ENCODE data around the gene GPR31.
"Not testable (repeated sequence)": the region's sequence is repeated elsewhere in the genome, so short reads cannot be mapped to it uniquely, and the experiment has no call there.

GPR31 gene, protein sequence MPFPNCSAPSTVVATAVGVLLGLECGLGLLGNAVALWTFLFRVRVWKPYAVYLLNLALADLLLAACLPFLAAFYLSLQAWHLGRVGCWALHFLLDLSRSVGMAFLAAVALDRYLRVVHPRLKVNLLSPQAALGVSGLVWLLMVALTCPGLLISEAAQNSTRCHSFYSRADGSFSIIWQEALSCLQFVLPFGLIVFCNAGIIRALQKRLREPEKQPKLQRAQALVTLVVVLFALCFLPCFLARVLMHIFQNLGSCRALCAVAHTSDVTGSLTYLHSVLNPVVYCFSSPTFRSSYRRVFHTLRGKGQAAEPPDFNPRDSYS

DNA sequence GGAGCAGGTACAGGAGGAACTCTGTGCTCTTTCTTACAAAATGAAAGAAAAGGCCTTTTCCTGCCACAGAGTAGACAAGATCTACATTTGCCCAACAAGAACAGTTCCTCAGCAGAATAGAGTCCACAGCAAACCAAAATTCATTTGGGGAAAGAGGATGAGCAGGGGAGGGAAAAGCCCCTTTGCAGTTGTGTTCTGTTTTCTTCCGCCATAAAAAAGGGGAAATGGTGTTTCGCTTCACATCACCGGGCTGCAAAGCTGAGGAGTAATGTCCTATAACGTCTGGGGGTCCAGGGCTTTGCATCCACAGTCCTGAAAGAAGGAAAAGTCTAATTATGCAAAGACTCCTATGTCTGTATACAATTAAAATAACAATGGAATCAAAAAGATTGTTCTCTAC is at the start of gene GPR31:
Gene GPR31, minus strand, starts transcription at position 118 of the 400 bp plus-strand sequence. CDS start 149 bp downstream, outside the sequence.
- Histone ChIP-seq H3K27ac (ENCODE audit: extremely low read depth, low read depth, low read length) (no peak within 1 kb of the TSS), H3K4me1 (ENCODE audit: control insufficient read depth, insufficient read depth, low read length) (no peaks in the 10 kb centered on the region), H3K4me3 (ENCODE audit: low read depth, low read length) (no peak within 1 kb of the TSS), H3K9me3 (ENCODE audit: control insufficient read depth, insufficient read depth, low read depth, low read length) (no peaks in the 10 kb centered on the region), H3K36me3 (ENCODE audit: control insufficient read depth in 2 of 2, insufficient read depth in 1 of 2, low read length in 2 of 2) (no peaks in the 10 kb centered on the region)
- ChIA-PET POLR2A (no interaction called here), CTCF (no interaction called here)
- TF ChIP-seq WT1 (tag by site-specific recombination; IDR thresholded peaks at IDR 0.05) (no peak), YY2 (tag by site-specific recombination; IDR thresholded peaks at IDR 0.05) (no peak), ZBTB20 (tag by site-specific recombination; IDR thresholded peaks at IDR 0.05) (no peak), ZNF768 (tag by site-specific recombination; IDR thresholded peaks at IDR 0.05) (no peak), IKZF3 (tag by site-specific recombination; IDR thresholded peaks at IDR 0.05) (no peak), ZNF140 (tag by site-specific recombination; IDR thresholded peaks at IDR 0.05) (no peak), ZNF2 (tag by site-specific recombination; IDR thresholded peaks at IDR 0.05) (no peak), ZBTB49 (tag by site-specific recombination; IDR thresholded peaks at IDR 0.05; ENCODE audit: low read depth) (no peak), ZFP41 (tag by site-specific recombination; IDR thresholded peaks at IDR 0.05; ENCODE audit: borderline replicate concordance) (no peak), PATZ1 (tag by site-specific recombination; IDR thresholded peaks at IDR 0.05) (no peak), ZNF596 (tag by site-specific recombination; IDR thresholded peaks at IDR 0.05) (no peak)
- TF ChIP-seq, protein P1, sequence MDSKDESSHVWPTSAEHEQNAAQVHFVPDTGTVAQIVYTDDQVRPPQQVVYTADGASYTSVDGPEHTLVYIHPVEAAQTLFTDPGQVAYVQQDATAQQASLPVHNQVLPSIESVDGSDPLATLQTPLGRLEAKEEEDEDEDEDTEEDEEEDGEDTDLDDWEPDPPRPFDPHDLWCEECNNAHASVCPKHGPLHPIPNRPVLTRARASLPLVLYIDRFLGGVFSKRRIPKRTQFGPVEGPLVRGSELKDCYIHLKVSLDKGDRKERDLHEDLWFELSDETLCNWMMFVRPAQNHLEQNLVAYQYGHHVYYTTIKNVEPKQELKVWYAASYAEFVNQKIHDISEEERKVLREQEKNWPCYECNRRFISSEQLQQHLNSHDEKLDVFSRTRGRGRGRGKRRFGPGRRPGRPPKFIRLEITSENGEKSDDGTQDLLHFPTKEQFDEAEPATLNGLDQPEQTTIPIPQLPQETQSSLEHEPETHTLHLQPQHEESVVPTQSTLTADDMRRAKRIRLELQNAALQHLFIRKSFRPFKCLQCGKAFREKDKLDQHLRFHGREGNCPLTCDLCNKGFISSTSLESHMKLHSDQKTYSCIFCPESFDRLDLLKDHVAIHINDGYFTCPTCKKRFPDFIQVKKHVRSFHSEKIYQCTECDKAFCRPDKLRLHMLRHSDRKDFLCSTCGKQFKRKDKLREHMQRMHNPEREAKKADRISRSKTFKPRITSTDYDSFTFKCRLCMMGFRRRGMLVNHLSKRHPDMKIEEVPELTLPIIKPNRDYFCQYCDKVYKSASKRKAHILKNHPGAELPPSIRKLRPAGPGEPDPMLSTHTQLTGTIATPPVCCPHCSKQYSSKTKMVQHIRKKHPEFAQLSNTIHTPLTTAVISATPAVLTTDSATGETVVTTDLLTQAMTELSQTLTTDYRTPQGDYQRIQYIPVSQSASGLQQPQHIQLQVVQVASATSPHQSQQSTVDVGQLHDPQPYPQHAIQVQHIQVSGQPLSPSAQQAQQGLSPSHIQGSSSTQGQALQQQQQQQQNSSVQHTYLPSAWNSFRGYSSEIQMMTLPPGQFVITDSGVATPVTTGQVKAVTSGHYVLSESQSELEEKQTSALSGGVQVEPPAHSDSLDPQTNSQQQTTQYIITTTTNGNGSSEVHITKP (tag by site-specific recombination; IDR thresholded peaks at IDR 0.05): no peak

GRCh38 chr6:167207527-167207926 is 49.7 kb upstream of the GPR31 start:
- TF ChIP-seq PRDM1 (tag by site-specific recombination; IDR thresholded peaks at IDR 0.05): no peak
- no peaks in the 10 kb centered on the region for H3K4me1 ChIP-seq (ENCODE audit: control insufficient read depth, insufficient read depth, low read length)
- no peak overlapping the region for H3K27ac ChIP-seq (ENCODE audit: extremely low read depth, low read depth, low read length)
- ChIA-PET POLR2A (interaction anchor here (0.6 kb wide), 1 partner anchor 8 kb away, joined by 6 read pairs; no protein-coding TSS in a partner anchor), CTCF (interaction anchor here (0.6 kb wide), 2 partner anchors 21 to 23 kb away, joined by 3 read pairs; no protein-coding TSS in a partner anchor)
- no peaks in the 10 kb centered on the region for H3K36me3 ChIP-seq (ENCODE audit: control insufficient read depth in 2 of 2, insufficient read depth in 1 of 2, low read length in 2 of 2)
- no peak overlapping the region for H3K4me3 ChIP-seq (ENCODE audit: low read depth, low read length)
- no peaks in the 10 kb centered on the region for H3K9me3 ChIP-seq (ENCODE audit: control insufficient read depth, insufficient read depth, low read depth, low read length)

DNA sequence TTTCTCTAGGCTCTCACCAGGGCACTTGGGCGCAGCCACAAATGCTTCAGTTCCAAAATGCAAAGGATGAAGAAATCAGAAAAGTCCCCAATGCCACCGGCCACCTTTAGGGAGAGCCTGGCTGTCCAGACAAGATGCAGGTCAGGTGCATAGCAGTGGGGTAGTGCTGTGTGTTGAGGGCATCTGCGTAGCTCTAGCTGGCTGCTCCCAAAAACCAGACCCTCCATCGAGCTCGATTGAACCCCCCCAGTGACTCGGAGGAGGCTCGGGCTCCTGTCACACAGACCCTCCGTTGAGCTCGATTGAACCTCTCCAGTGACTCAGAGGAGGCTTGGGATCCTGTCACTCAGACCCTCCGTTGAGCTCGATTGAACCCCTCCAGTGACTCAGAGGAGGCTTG is 47.5 kb upstream of the GPR31 start:
- CTCF ChIA-PET: interaction anchor here (0.9 to 1.1 kb wide), 2 partner anchors 13 to 146 kb away, joined by 3 read pairs; no protein-coding TSS in a partner anchor
- H3K4me3 ChIP-seq (ENCODE audit: low read depth, low read length); H3K36me3 ChIP-seq (ENCODE audit: control insufficient read depth in 2 of 2, insufficient read depth in 1 of 2, low read length in 2 of 2); H3K9me3 ChIP-seq (ENCODE audit: control insufficient read depth, insufficient read depth, low read depth, low read length); POLR2A ChIA-PET; H3K4me1 ChIP-seq (ENCODE audit: control insufficient read depth, insufficient read depth, low read length); H3K27ac ChIP-seq (ENCODE audit: extremely low read depth, low read depth, low read length): not testable (repeated sequence)
